AG04449 (cell line): Measurements from ENCODE around the gene IL17RA.

Experiments used
- CTCF ChIA-PET: fragments of 350-600 bp; formaldehyde crosslinking; extraction: SDS; loops from one replicate; lab custom pipeline; 2021; ENCODE audit warnings: antibody characterized with exemption; lab: Yijun Ruan, JAX
- POLR2A ChIA-PET: fragments of 400-600, 350-600 bp; formaldehyde crosslinking; extraction: SDS; loops from one replicate; lab custom pipeline; 2020; ENCODE audit warnings: antibody characterized with exemption, inconsistent platforms; lab: Yijun Ruan, JAX
- DNase-seq: peaks from one replicate; pipeline ENCODE4 v3.0.0-alpha.2; 2010; ENCODE audit warnings: low read depth, low spot score
- H3K4me3 ChIP-seq: 2 replicates; pipeline ENCODE4 v1.5.1; 2011; ENCODE audit warnings: low read depth, mild to moderate bottlenecking, control low read depth, low read length
- CTCF ChIP-seq: IDR thresholded peaks from one replicate; pipeline ENCODE4 v1.5.1; 2011; ENCODE audit warnings: mild to moderate bottlenecking, moderate library complexity, low read length, control low read depth, inconsistent platforms; ENCODE audit not compliant: insufficient read depth; ENCODE audit errors: missing control alignments

Gene IL17RA

GRCh38 chr22:17110791-17111550 lies 26.2 kb downstream of the IL17RA start:
- TF ChIP-seq CTCF, result no peak
- no peak overlapping the region for H3K4me3 ChIP-seq
- CTCF ChIA-PET, result interaction anchor here (1.4 kb wide), 1 partner anchor 61 kb away, joined by 8 read pairs; no protein-coding TSS in a partner anchor
- POLR2A ChIA-PET, result interaction anchor here (0.6 to 1.0 kb wide), 2 partner anchors 9 to 507 kb away, joined by 4 to 5 read pairs; no protein-coding TSS in a partner anchor
- no peak for DNase-seq

- no peak overlapping the region for H3K4me3 ChIP-seq
- ChIA-PET POLR2A (no interaction called here), CTCF (interaction anchor here (1.1 kb wide), 1 partner anchor 17 kb away, joined by 4 read pairs; no protein-coding TSS in a partner anchor)
- no peak for DNase-seq
- no peak for TF ChIP-seq CTCF
Measured at GRCh38 chr22:17112491-17113042, 27.8 kb downstream of the IL17RA start.

- DNase-seq, result no peak
- no peak overlapping the region for H3K4me3 ChIP-seq
- ChIA-PET CTCF (no interaction called here), POLR2A (no interaction called here)
- no peak for TF ChIP-seq CTCF
Measured at GRCh38 chr22:17113600-17113999, 28.8 kb downstream of the IL17RA start.

- CTCF ChIA-PET, result interaction anchor here (0.8 kb wide), 1 partner anchor 56 kb away, joined by 3 read pairs; no protein-coding TSS in a partner anchor
- TF ChIP-seq CTCF, result no peak
- DNase-seq, result no peak
- no peak overlapping the region for H3K4me3 ChIP-seq
- POLR2A ChIA-PET, result no interaction called here
Measured at GRCh38 chr22:17114173-17114897, 29.5 kb downstream of the IL17RA start.

GRCh38 chr22:17114898-17115235 lies 30.1 kb downstream of the IL17RA start:
- POLR2A ChIA-PET, result no interaction called here
- H3K4me3 ChIP-seq, result no peak overlapping the region
- CTCF ChIA-PET, result interaction anchor here (0.8 kb wide), 1 partner anchor 57 kb away, joined by 3 read pairs; no protein-coding TSS in a partner anchor
- no peak for DNase-seq
- TF ChIP-seq CTCF, result no peak

GRCh38 chr22:17115236-17115635 lies 30.4 kb downstream of the IL17RA start:
- TF ChIP-seq CTCF, result no peak
- POLR2A ChIA-PET, result no interaction called here
- no peak overlapping the region for H3K4me3 ChIP-seq
- CTCF ChIA-PET, result interaction anchor here (0.5 to 1.4 kb wide), 3 partner anchors 19 to 160 kb away, joined by 3 to 4 read pairs (median 3); no protein-coding TSS in a partner anchor
- no peak for DNase-seq
